Subcutaneous adipose tissue (tissue), 4 donors: ENCODE data around the gene ADGRL2. TPM values are rescaled to one million over a fixed set of nuclear protein-coding genes. Genes with fewer than 3 reads are reported as not detected.

Source experiments
- CTCF ChIP-seq: fragments of 450-650 bp; IDR thresholded peaks from one replicate; pipeline ENCODE4 v1.5.1; 2016; ENCODE audit warnings: low read depth, mild to moderate bottlenecking, control low read depth, antibody characterized with exemption, moderate library complexity
- total RNA-seq, 4 donors: library from RNA; depleted of rRNA; stranded (reverse); fragments of >200 nt; gene quantifications; one replicate each; pipeline ENCODE4 v1.1.0, GENCODE V29; 2016

Gene ADGRL2
- total RNA-seq, 4 donors from 2014 or later: 59.7 to 74.2 (median 69.0) TPM

DNA sequence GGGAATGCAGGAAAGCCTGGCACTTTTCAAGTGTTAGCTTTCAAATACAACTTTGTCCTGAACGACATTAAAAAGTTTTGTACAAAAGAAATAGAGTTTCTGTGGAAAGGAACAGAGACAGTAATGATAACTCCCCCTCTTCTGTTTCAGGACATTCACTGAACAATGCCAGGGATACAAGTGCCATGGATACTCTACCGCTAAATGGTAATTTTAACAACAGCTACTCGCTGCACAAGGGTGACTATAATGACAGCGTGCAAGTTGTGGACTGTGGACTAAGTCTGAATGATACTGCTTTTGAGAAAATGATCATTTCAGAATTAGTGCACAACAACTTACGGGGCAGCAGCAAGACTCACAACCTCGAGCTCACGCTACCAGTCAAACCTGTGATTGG is 189.5 kb downstream of the ADGRL2 start:
- no peak for TF ChIP-seq CTCF

DNA sequence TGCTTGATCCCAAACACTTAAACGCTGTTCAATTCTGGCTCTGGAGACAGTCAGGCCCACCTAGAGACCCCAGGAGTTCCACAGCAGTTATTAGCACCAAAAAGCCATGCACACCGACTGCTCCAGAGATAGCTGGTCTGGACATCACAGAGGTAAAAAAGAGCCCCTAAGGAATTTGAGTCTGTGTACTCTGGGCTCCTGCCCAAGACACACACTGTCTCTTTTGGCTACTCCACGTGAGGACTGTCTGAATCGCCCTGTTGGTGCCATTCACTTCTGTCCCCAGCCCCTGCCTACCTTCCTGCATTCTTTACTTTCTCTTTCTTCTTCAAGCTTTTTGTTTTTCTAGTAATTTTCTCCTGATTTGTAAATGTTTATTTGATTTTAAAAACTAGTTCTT is 197.4 kb downstream of the ADGRL2 start:
- TF ChIP-seq CTCF: no peak

GRCh38 chr1:81999364-81999763 is 198.6 kb downstream of the ADGRL2 start:
- no peak for TF ChIP-seq CTCF

DNA sequence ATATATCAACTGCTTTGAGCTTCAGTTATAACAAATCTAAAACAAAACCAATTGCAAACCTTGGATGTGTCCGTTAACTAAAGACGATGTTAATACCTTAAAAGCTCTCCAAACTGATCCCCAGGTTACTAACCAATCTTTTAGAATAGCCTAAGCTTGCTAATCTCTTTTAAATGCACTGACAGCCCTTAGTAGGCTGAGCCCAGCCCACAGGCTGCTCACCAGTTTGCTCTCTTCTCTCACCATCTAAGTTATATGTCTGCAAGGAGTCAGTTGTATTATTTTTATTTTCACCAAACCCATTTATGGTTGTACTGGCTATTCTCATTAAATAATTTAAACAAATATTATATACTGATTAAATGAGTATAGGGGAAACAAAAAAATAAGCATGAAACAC is 199.5 kb downstream of the ADGRL2 start:
- no peak for TF ChIP-seq CTCF

DNA sequence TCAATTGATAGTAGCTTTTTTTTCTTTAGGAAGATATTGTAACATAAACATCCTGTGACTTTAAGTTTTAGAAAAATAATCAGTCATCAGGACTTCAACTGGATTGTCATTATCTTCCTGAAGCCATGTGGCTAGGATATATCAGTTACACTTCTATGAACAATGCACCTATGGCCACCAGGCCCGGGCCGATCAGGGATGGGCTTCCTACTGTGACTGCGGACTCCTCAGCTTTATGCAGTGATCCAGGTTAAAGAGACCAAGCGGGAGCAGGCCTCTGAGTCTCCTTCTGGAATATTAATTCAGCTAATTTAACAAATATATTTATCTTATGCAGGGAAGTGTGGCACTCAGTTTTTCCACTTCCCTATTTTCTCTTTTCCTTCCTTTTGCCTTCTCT is 200.6 kb downstream of the ADGRL2 start:
- no peak for TF ChIP-seq CTCF

GRCh38 chr1:82007804-82008203 is 207.1 kb downstream of the ADGRL2 start:
- TF ChIP-seq CTCF: no peak

GRCh38 chr1:82013702-82014101 is 213.0 kb downstream of the ADGRL2 start:
- TF ChIP-seq CTCF: no peak
